ENCODE results near the gene GALNT2.

The GALNT2 gene

DNA sequence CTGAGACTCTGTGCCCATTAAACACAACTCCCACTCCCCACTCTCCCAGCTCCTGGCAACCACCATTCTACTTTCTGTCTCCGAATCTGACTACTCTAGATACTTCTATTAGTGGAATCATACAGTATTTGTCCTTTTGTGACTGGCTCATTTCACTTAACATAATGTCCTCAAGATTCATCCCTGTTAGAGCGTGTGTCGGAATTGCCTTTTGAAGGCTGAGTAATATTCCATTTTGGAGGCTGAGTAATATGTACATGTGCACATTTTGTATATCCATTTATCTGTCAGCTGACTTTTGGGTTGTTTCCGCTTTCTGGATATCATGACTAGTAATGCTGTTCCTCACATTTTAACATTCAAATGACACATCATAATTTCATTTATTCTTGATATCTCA lies 30.3 kb downstream of the GALNT2 start:
- DNase-seq = no peak

DNA sequence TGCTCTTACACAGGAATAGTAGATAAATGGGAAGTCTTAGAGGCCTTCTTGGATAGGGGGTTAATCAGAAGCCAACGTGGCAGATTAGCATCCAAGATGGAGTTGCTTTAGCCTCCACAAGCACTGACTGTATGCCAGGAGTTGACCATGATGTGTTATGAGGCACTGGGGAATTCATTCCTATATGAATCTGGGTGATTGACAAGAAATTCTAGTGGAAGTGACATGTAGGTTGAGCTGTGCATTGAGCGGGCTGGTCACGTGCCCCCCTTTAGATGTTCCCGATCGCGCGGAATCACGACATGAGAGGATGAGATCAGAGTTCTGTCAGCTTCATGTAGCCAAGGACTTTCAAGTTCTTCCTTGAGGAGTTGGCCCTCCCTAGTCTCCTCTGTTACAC lies 31.7 kb downstream of the GALNT2 start:
- DNase-seq = no peak

DNA sequence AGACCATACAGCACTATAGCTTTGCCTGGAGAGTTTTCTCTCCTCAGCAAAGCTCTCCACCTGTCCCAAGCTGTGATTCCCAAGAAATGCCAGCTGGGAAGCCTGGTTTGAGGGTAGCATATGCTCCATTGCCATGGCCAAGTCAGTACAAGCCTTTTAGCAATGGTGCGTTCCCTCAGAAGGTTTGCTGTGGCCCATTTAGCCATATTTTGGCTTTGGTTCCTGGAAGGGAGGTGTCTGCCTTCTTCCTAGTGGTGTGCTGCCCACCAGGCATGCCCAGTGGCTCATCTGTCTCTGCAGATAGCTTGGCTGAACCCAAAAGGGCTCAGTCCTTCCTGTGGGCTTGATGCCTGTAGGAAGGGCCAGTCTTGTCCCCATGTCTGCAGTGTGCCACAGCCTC lies 32.4 kb downstream of the GALNT2 start:
- DNase-seq = no peak

DNA sequence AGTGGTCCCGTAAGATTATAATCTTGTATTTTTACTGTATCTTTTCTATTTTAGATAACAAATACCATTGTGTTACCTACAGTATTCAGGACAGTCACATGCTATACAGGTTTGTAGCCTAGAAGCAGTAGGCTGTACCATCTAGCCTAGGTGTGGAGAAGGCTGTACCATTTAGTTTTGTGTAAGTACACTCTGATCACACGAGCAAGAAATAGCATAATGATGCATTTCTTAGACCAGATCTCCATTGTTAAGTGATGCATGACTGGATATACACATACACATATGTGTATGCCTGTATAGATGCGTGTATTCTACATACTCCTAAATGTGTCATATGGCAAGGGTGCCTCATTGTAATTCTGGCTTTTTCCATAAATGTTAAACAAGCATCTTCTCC lies 33.9 kb downstream of the GALNT2 start:
- no peak for DNase-seq

DNA sequence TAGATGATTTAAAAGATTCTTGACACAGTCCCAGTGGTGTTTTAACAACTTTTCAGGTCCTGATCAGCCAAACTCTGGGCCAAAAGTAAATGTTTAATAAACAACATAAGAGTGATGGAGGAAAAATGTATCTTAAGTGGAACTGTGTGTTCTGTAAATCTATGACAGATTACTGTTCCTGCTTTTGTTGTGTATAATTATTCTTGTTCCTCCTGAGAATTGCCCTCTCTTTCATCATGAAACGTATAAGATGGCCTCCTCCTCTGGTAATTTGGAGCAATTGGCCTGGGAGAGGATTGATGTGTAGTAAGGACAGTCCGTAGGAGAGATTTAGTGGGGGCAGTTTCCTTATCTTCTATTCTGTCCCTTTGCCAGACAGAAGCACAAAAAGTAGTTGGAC lies 34.5 kb downstream of the GALNT2 start:
- no peak for DNase-seq

DNA sequence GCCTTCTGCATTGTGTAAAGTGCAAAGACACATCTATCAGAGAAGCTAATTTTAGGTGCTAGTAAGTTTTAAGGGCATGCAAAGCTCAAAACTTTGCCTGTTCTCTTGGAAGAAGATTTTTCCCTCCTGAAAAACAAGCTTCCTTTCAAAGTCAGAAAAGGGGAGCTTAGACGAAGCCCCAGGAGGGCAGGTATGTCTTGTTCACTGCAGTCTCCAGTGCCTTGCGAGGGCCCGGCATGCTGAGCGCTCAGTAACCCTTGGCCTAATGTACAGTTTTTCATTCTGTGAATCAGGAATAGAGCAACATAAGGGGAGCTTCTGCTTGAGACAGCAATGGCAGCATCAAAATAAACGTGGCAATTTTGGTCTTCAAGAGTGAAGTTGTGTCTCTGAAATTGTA lies 35.0 kb downstream of the GALNT2 start:
- DNase-seq = no peak

DNA sequence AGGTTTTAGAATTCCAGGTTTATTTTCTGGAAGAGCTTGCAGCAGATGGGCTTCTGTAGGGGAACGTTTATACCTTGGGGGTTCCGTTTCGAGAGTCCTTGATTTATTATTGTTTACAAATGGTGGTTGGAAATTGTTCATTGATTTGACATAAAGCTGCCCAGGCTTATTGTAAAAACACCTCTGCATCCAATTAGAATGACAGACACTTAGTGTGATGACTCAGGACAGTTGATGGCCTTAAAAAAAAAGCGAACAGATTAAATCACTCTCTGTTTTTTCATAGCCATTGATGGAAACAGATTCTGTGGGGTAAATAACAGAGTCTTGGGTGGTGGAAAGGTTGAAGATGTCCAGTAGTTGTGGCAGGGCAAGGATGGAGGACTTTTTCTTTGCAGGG lies 35.4 kb downstream of the GALNT2 start:
- no peak for DNase-seq

DNA sequence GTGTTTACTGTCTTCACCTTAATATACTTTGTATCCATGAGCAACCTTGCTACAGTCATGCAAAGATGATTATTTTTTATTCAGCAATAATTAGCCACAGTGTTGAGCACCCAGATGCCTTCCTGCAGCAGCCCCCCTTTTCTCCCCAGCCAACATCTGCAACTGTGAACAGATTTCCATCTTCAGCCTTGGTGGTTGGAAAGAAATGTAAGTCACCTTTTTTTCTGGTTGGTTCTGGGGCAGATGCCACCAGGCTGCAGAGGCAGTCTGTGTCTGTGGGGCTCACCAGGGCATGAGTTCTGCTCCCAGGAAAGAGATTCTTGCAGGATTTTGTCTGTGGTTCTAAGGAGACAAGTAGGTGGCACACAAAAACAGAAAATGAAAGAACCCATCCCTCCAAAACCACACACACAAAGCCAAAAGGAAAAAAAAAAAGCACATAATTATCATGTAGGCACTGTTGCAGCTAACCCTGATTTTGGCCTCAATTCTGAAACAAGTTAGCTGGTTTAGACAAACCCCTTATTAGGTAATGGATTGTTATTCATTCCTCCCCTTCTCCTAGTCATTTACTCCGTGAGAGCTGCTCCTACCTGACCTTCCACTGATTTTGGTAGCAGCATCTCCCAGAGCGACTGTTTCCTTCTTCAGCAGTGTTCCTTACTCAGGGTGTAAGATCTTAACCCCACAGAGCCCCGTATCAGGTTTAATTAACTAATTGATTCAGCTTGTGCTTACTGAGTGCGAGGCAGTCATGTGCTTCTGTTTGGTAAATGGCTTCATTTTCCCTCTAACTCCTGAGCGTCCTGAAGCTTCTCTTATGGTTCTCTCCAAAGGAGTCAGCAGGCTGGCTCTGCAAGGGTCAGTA lies 36.5 kb downstream of the GALNT2 start:
- no peak for DNase-seq

DNA sequence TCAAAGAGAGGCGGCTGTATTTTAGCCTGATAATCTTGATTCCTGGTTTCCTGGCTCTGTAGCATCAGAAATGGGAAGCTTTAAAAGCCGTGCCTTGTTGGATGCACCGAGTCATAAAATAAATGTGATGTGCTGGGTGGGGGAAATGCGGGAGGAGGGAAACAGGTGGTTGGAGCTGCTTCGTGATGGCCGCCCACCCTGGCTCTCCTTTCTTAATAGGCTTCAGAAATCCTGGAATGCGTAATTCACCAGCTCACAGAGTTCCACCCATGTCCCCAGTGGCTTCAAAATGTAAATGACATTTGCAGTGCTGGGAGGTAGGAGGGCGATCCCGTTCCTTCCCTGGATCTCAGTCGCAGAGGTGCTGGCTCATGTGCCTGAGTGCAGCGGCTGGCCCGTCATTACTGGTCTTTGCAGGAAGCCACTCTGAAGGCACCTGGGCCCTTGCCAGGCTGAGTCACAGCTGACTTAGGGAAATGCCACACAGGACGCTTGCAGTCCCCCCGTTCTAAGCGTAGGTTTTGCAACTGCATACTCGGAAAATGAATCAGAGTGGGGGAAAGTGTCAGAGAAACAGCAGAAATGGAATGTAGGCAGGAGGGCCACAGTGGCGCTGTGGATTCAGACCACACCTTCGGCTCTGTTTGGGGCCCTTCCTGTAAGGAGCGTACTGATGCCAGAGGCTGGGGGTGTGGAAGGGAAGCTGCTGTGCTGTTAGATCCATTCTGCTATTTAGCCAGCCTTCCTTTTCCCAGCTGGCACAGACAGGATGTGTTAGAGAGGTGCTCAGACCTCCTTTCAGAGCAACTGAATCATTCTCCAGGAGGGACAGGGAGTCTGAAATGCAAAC lies 37.6 kb downstream of the GALNT2 start:
- DNase-seq = peak; percentile 28

DNA sequence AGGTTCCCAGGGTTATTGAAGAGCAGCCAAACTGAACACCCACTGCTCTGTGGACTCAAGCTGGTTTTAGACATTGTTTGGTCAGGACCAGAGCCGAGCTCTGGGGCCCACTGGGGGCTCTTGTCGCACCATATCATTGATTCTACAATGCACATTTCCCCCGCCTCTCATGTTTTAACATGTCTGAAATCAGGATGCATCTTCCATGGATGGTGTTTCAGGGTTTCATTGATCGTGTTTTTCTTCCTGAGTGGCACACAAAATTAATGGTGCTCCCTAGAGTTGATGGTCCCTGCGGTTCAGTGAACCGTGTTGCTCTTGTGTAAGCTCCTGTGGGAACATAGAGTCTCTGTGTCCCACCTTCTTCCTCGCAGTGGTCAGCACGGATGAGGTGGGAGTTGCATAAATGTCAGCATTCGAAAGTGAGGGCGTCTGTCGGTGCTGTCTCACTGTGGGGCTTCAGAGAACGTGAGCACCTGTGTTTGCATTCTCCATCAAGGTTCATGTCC lies 38.3 kb downstream of the GALNT2 start:
- DNase-seq = no peak

DNA sequence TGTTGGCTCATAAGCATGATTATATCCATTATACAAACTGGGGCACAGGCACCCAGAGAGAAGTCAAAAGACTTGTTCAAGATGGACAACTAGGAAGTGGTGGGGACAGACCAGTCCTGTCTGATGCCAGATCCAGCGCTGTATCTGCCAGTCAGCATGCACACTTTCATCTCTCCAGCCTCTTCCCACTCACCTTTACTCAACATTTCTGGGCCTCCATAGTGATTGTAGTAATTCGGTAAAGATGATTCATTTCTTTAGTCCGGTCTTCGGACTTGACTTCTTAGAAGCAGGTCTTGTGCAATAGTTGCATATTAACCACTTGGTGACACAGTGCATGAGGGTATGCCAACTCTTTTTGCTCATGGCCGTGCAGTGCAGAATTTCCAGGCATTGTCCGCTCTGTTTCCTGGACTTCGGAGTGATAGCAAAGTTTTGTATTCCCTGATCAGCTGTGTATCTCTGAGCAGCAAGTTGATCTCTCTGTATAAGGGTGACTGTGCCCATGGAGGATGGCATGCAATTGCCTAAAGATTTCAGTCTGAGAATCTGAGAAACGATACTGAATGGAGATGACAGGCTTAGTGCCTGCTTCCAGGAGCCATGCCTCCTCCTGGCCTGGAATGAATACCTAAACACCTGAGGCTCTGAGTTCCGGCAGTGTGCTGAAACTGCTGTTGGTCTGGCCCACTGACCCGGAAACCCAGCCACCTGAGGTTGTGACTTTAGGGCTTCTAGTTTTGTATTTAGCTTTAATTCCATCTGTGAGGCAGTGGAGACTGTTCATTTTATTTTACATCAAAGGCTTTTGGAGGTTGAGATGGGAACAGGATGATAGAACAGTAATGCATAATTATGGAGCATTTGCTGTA lies 39.0 kb downstream of the GALNT2 start:
- DNase-seq = no peak

DNA sequence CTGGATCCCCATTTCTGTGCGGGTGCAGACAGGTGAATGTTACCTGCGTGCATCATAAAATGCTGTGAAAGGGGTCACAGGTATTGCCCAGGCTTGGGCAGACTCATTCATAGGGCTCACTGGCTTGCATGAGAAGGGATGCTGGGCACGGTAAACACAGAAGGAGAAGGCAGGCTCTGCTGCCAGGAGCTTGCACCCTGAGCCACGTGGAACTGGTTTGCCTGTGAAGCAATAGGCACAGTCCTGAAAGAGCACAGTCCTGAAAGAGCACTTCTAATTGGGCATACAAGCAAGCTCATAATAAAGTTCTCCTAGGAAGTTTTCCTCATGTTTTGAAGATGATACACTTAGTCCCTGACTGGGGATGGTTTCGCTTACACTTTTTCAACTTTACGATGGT lies 40.9 kb downstream of the GALNT2 start:
- DNase-seq = no peak

DNA sequence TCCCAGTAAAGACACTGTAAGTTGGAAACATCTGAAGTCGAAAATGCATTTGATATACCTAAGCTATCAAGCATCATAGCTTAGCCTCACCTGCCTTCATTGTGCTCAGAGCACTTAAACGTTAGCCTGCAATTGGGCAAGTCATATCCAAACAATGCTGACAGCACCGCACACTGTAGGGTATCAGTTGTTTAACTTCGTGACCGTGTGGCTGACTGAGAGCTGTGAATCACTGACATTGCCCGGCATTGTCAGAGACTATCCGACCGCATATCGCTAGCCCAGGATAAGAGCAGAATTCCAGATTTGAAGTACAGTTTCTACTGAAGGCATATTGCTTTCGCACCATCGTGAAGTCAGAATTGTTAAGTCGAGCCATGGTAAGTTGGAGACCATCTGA lies 41.5 kb downstream of the GALNT2 start:
- no peak for DNase-seq

DNA sequence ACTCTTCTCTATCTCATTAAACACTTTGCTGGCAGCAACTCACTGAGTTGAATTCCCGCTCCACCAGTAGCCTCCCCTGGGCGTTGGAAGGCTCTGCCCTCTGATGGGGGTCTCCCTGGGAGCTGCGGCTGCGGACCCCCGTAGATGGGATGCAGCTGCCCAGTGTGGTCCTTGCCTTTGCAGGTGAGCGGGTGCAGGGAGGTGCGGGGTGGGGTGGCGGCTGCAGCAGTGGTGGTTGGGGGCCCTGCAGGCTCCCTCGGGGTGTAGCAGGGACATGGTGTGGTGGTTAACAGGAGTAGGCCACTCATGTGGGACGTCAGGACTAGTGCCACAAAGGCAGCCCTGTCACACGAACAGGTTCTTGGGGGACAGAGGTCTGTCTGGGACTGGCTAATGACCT lies 42.0 kb downstream of the GALNT2 start:
- no peak for DNase-seq

DNA sequence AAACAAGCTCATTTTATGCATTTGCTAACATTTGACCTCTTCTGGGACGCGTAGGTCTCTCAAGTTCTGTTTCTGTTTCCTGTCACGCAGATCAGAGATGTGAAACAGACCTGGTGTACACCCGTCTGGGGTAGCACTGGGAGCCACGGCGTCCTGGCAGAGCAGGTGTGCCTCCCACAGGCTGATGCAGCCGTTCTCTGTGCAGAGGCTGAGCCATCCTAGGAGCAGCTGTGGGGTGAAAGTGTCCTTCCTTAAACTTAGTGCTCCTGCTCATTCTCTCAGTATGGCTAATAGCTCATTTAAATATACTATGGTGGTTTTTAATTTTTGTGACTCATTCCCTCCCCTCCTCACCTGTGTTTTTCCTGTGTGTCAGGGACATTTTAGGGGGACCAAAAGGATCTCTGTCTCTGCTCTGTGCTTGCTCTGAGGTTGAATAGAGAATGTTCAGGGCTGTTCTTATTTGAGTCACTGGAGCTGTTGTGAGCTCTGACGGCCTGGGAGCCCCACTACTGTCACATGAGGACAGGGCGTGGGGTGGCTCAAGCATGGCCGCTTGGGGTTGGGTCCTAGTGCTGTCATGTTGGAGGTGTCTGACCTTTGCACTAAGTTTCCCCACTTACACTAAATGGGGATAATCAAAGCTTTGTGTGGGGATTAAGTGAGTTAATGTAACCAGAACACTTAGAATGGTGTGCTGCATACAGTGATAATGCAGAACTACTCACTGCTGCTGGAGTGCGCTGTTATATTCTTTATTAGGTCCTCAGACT lies 43.0 kb downstream of the GALNT2 start:
- no peak for DNase-seq

DNA sequence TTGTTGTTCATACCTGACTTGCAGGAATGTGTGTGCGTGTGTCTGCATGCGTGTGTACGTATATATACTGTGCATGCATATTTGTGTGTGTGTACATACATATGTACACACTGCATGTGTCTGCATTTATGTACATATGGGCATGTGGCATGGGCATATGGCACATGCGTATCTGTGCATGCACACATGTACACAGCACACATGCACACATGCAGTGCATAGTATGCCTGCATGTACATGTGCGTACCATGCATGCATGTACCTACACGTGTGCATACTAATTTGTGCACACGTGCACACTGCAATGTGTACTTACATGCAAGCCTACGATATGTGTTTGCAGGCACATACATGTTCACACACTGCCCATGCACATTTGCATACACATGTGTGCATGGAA lies 43.9 kb downstream of the GALNT2 start:
- no peak for DNase-seq

DNA sequence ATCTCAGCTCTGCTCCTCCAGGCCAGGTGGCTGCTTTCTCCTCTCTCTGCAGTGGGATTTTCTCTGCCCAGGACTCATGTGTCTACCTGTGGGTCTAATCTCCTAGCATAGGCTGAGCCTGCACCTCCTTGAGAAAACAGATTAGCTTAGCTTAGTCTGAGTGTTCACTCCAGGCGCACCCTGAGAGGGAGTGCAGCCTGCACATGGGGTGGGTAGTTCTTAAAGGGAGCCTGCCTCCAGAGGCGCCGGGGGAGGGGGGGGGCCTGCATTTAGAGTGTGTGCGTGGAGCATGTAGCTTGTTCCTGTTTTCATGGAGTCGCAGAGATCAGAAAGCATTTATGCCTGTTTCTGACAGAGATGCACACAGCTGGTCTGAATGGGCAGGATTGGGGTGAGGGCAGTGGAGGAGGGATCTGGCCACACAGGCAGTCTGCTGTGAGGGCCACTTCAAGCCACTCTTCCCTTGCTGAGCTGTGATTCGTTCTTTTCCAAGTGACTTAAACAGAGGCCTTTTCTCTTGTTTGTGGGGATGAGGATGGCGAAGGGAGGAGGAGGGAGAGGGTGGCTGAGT lies 45.2 kb downstream of the GALNT2 start:
- no peak for DNase-seq

DNA sequence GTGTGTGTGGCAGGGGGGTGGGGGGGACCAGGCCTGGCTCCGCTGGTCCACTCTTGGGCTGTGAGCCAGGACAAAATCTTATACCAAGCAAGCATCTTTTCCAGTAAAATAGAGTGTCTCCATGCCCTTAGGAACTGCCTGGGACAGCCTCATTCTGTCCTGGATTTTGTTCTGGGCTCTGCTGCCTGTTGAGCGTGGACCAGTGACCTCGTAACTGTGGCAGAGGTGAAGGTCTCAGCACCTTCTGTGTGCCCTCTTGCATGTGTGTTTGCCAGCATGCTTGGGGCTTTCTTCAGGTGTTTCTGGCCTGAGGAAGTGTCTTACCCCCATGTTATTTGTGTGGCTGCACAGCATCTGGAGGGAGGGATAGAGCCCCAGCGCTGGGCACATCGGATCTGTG lies 45.7 kb downstream of the GALNT2 start:
- DNase-seq = no peak

DNA sequence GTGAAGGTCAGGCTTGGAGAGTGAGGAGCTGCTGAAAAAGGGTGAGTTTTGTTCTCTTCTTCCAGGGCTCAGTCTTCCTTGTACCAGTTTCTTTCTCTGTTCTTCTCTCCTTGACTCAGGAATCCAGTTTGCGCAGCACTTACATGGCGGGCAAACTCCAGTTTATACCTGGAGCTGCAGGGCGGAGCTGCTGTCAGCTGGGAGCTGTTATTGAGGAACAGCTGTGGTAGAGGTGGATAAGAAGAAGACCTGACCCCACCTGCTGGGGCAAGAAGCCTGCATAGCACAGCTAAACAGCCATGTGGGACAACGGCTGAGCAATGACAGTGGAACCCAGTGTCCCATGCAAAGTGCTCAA lies 46.2 kb downstream of the GALNT2 start:
- DNase-seq = no peak

DNA sequence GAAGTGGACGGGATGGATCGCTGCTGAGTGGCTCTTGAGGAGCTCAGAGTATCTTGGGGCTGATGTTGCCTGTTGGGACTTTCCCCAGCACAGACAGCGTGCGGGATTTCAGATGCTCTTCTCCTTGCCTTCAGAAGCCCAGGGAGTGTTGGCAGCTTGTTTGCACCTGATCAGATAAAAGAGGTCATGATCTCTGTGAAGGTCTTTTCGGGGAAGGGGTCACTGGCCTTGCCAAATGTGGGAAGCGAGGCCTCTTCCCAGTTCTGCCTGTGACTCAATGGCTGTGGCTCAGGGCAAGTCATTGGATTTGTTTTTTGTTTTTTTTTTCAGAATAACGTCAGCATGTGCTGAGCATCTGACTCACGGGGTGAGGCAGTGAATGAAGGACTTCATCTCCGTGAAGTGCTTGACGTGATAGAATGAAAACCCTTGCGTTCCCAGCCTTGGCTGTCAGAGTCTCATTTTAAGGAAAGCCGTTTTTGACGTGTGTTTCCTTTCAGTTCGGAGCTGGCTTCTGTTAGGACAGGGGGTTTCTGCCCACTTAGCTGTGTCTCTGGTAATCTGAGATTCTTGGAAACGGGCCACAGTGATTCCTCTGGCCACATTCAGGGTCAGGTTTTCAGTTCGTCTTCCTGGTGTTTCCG lies 46.7 kb downstream of the GALNT2 start:
- DNase-seq = no peak

DNA sequence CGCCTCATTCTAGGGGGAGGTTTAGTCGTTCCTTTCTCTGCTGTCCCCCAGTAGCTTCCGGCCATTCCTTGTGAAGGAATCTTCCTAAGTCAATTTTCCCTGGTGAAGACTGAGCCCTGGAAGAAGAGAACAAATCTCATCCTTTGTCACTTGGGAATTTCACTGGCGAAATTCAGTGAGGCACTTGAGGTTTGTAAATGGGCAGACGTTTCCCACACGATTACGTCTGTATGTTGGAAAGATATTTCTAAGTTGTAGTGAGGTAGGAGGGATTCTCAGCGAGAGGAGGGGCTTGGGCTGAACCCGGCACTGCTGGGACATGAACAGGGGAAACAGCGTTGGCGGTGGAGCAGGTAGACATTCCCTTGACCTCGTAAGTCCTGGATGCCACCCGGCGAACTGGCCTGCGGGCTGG lies 47.2 kb downstream of the GALNT2 start:
- DNase-seq = no peak

All from effector CD4-positive, alpha-beta T cell (primary cell).